IMR-90 (cell line): ENCODE data around the gene GLB1L.

ENCODE experiments used
- CEBPB ChIP-seq: IDR thresholded peaks from 2 replicates; pipeline ENCODE4 v1.6.1; 2012; ENCODE audit warnings: low read depth, low read length, improper control_type of control experiment
- CTCF ChIP-seq: conservative IDR thresholded peaks from 2 replicates; pipeline ENCODE4 v1.5.1; 2012; ENCODE audit warnings: mild to moderate bottlenecking, low read depth, low read length, improper control_type of control experiment
- POLR2A ChIP-seq: IDR thresholded peaks from 2 replicates; pipeline ENCODE4 v1.6.1; 2012; ENCODE audit warnings: mild to moderate bottlenecking, low read depth, low read length
- RFX5 ChIP-seq: IDR thresholded peaks from 2 replicates; pipeline ENCODE4 v1.8.0; 2012; ENCODE audit warnings: low read depth, mild to moderate bottlenecking, low read length, moderate library complexity
- SMC3 ChIP-seq: fragments of 150-350 bp; IDR thresholded peaks from 2 replicates; pipeline ENCODE4 v1.6.1; 2016; ENCODE audit warnings: low read depth, mild to moderate bottlenecking, antibody characterized with exemption, low read length, moderate library complexity

GRCh38 chr2:219225350-219225749 is 19.9 kb downstream of the GLB1L start:
- TF ChIP-seq CTCF = no peak
- TF ChIP-seq RFX5 = no peak
- no peak for TF ChIP-seq CEBPB
- no peak for TF ChIP-seq POLR2A
- no peak for TF ChIP-seq SMC3
